Prostate gland (tissue), 2 donors: ENCODE measurements around the gene LACRT.

Experiments
- CTCF ChIP-seq, 4 experiments: fragments of 200-600 bp in 2 of 4; fragments of 450-650 bp in 2 of 4; sonication (generic) in 2 of 4; IDR thresholded peaks; 1 replicate in 3 of 4; 2 replicates in 1 of 4; pipeline ENCODE4 v1.5.1; 2016 to 2019; ENCODE audit warnings: antibody characterized with exemption in 4 of 4, mild to moderate bottlenecking in 2 of 4, moderate library complexity in 2 of 4
- POLR2A ChIP-seq: fragments of 450-650 bp; IDR thresholded peaks from one replicate; pipeline ENCODE4 v1.6.1; 2016; ENCODE audit warnings: antibody characterized with exemption, mild to moderate bottlenecking

- no peak for TF ChIP-seq CTCF (IDR thresholded peaks at IDR 0.05)
- TF ChIP-seq POLR2A = no peak
These were observed 7.4 kb downstream of the LACRT start for GRCh38 chr12:54627304-54627703.
